ENCODE data around the gene CASP10.

CASP10 gene

DNA sequence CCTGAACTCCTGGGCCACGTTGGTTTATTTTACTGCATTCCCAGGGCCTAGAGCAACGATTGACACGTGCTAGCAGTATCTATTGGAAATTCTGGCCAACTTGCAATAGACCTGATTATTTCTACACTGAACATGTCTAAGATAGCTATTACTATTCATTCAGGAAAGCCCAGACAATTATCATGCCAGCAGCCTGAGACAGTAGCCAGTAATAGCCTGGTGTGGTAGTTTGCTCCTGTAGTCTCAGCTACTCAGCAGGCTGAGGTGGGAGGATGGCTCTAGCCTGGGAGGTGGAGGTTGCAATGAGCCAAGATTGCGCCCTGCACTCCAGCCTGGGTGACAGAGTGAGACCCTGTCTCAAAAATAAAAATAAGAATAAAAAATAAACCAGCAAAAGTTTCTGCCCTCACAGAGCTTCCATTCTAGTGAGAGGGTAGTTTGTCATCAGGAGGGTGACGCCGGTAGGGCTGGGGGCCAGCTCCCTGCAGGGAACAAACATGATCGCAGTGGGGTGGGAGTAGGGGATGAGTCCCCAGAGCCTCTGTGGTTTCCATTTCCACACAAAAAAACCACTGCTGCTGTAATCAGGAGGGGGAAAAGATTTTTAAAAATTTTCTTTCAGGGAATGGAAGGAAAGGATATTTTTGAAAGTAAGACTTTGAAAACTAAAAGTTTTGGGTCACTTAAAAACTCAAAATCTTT lies 81.7 kb downstream of the CASP10 start:
- TF ChIP-seq, protein P1, sequence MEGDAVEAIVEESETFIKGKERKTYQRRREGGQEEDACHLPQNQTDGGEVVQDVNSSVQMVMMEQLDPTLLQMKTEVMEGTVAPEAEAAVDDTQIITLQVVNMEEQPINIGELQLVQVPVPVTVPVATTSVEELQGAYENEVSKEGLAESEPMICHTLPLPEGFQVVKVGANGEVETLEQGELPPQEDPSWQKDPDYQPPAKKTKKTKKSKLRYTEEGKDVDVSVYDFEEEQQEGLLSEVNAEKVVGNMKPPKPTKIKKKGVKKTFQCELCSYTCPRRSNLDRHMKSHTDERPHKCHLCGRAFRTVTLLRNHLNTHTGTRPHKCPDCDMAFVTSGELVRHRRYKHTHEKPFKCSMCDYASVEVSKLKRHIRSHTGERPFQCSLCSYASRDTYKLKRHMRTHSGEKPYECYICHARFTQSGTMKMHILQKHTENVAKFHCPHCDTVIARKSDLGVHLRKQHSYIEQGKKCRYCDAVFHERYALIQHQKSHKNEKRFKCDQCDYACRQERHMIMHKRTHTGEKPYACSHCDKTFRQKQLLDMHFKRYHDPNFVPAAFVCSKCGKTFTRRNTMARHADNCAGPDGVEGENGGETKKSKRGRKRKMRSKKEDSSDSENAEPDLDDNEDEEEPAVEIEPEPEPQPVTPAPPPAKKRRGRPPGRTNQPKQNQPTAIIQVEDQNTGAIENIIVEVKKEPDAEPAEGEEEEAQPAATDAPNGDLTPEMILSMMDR (IDR thresholded peaks at IDR 0.05; ENCODE audit: extremely low read depth, insufficient read depth, missing control alignments): no peak
- in situ Hi-C loops (cut with MboI; ENCODE audit: low pct_unique_long_range_greater_than_20kb, low sequenced_read_pairs, unreplicated experiment): no loop called here
- no peak for DNase-seq (ENCODE audit: low spot score)

DNA sequence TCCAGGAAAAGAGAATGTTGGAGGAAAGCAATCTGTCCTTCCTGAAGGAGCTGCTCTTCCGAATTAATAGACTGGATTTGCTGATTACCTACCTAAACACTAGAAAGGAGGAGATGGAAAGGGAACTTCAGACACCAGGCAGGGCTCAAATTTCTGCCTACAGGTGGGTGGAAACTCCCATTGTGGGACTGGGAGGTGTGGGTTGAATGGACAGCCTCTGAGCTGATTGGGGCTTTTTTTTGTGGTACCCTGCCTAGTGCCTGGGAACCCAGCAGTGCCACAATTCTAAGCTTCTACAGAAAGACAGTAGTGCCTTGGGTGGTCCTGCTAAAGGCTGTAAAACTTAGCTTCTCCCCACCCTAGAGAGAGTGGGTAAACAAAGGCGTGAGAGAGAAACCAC lies 83.7 kb downstream of the CASP10 start:
- in situ Hi-C loops (cut with MboI; ENCODE audit: low pct_unique_long_range_greater_than_20kb, low sequenced_read_pairs, unreplicated experiment): no loop called here
- no peak for DNase-seq (ENCODE audit: low spot score)
- TF ChIP-seq, protein P1 (IDR thresholded peaks at IDR 0.05; ENCODE audit: extremely low read depth, insufficient read depth, missing control alignments): no peak

DNA sequence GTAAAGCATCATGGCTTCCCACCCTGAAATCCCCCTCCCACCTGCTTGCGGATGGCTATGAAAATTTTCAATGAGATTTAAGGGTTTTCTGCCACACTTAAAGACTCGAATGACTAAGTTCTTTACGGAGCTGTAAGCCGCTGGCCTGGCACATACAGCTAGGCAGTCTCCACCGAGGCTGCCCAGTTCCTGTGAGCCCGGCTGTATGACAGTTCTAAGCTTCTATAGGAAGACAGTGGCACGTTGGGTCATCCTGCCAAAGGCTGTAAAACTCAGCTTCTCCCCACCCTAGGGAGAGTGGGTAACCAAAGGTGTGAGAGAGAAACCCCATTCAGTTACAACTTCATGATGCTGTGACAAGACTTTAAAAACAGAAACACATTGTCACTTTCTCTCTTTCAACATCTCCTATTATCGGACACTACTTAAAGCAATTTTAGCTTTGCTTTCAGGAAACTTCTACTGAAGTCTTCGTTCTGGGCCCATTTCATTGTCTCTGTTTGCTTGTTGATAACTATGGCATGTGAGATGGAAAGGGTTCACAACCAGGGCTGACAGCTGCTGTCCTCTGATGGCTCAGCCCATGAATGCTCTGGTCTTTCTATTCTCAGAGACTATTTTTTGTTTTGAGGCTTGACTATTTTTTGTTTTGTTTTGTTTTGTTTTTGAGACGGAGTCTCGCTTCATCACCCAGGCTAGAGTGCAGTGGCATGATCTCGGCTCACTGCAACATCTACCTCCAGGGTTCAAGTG lies 84.5 kb downstream of the CASP10 start:
- no peak for DNase-seq (ENCODE audit: low spot score)
- TF ChIP-seq, protein P1 (IDR thresholded peaks at IDR 0.05; ENCODE audit: extremely low read depth, insufficient read depth, missing control alignments): no peak
- in situ Hi-C loops (cut with MboI; ENCODE audit: low pct_unique_long_range_greater_than_20kb, low sequenced_read_pairs, unreplicated experiment): no loop called here

DNA sequence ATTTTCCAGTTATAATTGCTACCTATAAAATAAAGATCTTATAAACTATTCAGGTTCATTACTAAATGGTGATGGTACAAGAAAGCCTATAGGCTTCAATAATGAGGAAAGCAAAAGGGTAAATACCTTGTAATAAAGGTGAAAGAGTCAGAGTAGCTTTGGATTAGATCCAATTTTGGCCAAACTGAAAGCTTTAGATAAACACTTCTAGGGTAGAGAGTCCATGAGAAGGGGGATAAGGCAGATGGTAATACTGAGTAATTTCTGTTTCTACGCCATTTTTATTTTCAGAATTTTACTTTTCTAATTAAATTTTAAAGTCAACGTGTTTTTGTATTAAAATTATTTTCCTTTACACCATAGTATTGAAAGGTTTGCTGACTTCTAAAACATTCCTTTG lies 86.8 kb downstream of the CASP10 start:
- in situ Hi-C loops (cut with MboI; ENCODE audit: low pct_unique_long_range_greater_than_20kb, low sequenced_read_pairs, unreplicated experiment): no loop called here
- TF ChIP-seq, protein P1 (IDR thresholded peaks at IDR 0.05; ENCODE audit: extremely low read depth, insufficient read depth, missing control alignments): no peak
- no peak for DNase-seq (ENCODE audit: low spot score)

DNA sequence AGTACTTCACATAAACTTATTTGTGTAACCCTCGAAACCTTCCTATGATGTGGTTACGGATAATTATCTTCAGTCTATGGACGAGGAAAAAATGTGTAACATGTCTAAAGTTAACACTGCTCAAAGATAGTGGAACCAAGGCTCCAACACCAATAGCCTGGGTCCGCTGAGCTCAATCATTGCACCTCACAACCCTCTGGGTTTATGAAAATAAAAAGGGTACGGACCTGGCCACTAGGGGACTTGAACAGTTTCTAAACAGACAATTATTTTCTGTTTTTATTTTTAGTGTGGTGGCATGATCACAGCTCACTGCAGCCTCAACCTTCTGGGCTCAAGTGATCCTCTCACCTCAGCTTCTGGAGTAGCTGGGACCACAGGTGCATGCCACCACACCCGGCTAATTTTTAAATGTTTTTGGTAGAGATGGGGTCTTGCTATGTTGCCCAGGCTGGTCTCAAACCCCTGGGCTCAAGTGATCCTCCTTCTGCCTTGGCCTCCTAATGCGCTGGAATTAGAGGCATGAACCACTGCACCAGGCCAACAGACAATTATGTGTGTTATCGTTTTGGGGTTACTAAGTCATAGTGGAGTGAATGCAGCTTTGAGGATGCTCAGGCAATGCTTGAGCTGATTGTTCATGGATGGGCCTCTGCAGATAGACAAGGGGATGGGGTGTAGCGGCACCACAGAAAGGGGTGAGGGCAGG lies 87.5 kb downstream of the CASP10 start:
- in situ Hi-C loops (cut with MboI; ENCODE audit: low pct_unique_long_range_greater_than_20kb, low sequenced_read_pairs, unreplicated experiment): no loop called here
- DNase-seq (ENCODE audit: low spot score): no peak
- TF ChIP-seq, protein P1 (IDR thresholded peaks at IDR 0.05; ENCODE audit: extremely low read depth, insufficient read depth, missing control alignments): no peak

DNA sequence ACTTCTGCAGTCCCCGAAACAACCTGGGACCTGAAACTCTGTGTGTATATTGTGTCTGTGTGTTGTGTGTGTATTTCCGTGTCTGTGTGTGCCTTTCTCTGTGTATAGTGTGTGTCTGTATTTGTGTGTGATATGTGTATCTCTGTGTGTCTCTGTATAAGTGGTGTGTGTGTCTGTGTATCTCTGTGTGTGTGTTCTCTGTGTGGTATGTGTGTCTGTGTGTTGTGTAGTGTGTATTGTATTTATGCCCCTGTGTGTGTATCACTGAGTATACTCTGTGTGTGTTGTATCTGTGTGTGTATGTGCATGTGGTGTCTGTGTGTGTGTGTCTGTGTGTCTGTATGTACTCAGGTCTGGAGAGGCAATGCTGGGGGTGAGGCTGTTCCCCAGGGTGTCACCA lies 89.0 kb downstream of the CASP10 start:
- in situ Hi-C loops (cut with MboI; ENCODE audit: low pct_unique_long_range_greater_than_20kb, low sequenced_read_pairs, unreplicated experiment): no loop called here
- no peak for DNase-seq (ENCODE audit: low spot score)
- TF ChIP-seq, protein P1 (IDR thresholded peaks at IDR 0.05; ENCODE audit: extremely low read depth, insufficient read depth, missing control alignments): no peak
